Skeletal muscle satellite cell (primary cell): ENCODE data around the gene SH3PXD2A.
"Not testable (repeated sequence)": the region's sequence is repeated elsewhere in the genome, so short reads cannot be mapped to it uniquely, and the experiment has no call there.

Experiments
- H3K27me3 ChIP-seq: 2 replicates; pipeline ENCODE4 v1.7.0; 2013; ENCODE audit warnings: low read length; ENCODE audit not compliant: control insufficient read depth, insufficient read depth
- H3K36me3 ChIP-seq: 2 replicates; pipeline ENCODE4 v1.7.0; 2013; ENCODE audit warnings: mild to moderate bottlenecking, control low read depth, low read length; ENCODE audit not compliant: insufficient read depth
- H3K4me1 ChIP-seq: 2 replicates; pipeline ENCODE4 v1.7.0; 2013; ENCODE audit warnings: low read length; ENCODE audit not compliant: control insufficient read depth, insufficient read depth
- H3K4me2 ChIP-seq: 2 replicates; pipeline ENCODE4 v1.7.0; 2013; ENCODE audit warnings: mild to moderate bottlenecking, low read length
- H3K4me3 ChIP-seq: 2 replicates; pipeline ENCODE4 v1.7.0; 2013; ENCODE audit warnings: low read length
- H3K9ac ChIP-seq: 2 replicates; pipeline ENCODE4 v1.7.0; 2013; ENCODE audit warnings: mild to moderate bottlenecking, low read depth, low read length, moderate library complexity
- H3K9me3 ChIP-seq: replicated peaks from 2 replicates; pipeline ENCODE4 v1.7.0; 2013; ENCODE audit warnings: mild to moderate bottlenecking, control low read depth, low read length

Gene SH3PXD2A

DNA sequence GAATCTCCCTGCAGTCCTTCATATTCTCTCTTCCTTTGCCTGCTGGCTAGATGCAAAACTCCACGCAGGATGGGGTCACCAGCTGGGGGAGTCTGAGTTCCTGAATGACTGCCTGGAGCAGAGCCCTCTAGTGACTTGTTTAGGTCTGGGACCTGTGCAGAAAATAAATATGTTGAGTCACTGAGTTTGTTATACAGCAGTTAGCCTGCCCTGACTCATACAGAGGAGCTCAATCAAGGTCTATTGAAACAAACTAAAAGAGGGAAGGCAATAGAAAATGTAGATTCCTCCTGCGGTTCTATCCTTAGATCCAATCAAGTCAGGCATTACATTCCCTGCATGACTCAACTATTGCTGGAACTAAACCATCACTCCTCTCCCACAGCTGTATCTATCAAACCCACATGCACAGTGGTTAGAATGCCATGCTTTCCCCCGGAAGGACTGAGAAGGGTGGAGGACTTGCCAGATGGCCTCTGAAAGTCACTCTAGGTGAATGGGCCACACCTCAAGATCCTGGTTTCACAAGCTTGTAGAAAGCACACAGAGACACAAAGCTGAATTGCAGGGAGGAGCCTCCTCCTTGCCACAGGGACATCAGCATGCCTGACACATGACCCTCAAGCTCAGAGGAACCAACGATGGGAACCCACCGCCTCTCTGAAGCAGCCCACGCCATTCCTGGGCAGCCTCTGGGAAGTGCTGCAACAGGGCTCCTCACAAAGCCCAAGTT, 73.9 kb downstream of the SH3PXD2A start:
- Histone ChIP-seq H3K36me3 (no peaks in the 10 kb centered on the region), H3K9me3 (no peaks in the 10 kb centered on the region), H3K4me3 (no peak overlapping the region), H3K9ac (no peak overlapping the region), H3K4me2 (no peak overlapping the region), H3K4me1 (peaks cover 18% of the 10 kb centered on the region), H3K27me3 (no peaks in the 10 kb centered on the region)

DNA sequence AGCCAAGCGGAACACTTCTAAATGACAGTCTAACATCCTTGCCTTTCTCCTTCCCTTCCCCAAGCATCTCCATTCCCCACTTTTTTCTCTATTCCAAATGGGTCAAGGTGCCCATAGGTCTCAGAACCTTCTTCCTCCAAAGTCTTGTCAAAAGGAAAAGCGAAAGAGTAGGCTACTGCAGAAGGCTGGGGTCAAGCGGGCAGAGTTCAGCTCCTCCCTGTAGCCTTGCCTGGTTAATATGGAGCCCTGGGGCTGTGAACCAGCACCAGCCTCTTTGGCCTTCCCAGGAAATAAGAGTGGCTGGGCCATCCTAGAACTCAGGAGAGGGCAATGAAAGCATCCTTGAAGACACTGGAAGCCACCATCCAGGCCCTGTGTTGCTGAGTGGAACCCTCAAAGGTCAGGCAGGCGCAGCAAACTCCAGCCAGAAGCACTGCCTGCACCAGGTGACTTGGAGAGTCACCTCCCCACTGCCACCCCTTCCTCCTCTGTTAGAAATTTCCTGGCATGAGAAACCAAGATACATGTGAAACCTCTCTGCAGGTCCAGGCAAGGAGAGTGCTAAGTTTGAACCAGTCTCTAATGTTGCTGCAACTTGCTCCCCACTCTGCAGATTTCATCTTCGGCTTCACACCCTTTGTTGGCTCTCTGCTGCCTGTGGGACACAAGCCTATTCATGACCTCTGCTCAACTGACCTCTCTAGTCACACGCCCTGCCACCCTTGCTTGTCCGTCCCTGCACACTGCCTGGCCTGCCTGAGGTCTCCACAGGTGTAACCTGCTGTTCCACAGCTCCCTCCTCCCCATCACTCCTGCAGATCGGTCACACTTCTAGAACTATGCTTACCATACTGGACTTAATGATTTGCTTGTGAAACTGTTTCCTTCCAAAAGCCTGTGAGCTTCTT, 74.9 kb downstream of the SH3PXD2A start:
- H3K4me2 ChIP-seq = no peak overlapping the region
- no peak overlapping the region for H3K9ac ChIP-seq
- H3K4me1 ChIP-seq = peaks cover 18% of the 10 kb centered on the region
- no peaks in the 10 kb centered on the region for H3K36me3 ChIP-seq
- H3K9me3 ChIP-seq = no peaks in the 10 kb centered on the region
- H3K4me3 ChIP-seq = no peak overlapping the region
- no peaks in the 10 kb centered on the region for H3K27me3 ChIP-seq

GRCh38 chr10:103778358-103779139, 76.8 kb downstream of the SH3PXD2A start:
- peaks cover 18% of the 10 kb centered on the region for H3K4me1 ChIP-seq
- H3K4me3 ChIP-seq = no peak overlapping the region
- H3K9ac ChIP-seq = no peak overlapping the region
- H3K36me3 ChIP-seq = no peaks in the 10 kb centered on the region
- H3K4me2 ChIP-seq = no peak overlapping the region
- no peaks in the 10 kb centered on the region for H3K9me3 ChIP-seq
- H3K27me3 ChIP-seq = no peaks in the 10 kb centered on the region

- peaks cover 30% of the 10 kb centered on the region for H3K4me1 ChIP-seq
- H3K27me3 ChIP-seq = no peaks in the 10 kb centered on the region
- H3K36me3 ChIP-seq = no peaks in the 10 kb centered on the region
- no peak overlapping the region for H3K9ac ChIP-seq
- H3K9me3 ChIP-seq = no peaks in the 10 kb centered on the region
- H3K4me2 ChIP-seq = no peak overlapping the region
- no peak overlapping the region for H3K4me3 ChIP-seq
Observed at GRCh38 chr10:103776878-103777591, 78.3 kb downstream of the SH3PXD2A start.

- Histone ChIP-seq H3K27me3 (no peaks in the 10 kb centered on the region), H3K4me1 (peaks cover 31% of the 10 kb centered on the region), H3K9me3 (no peaks in the 10 kb centered on the region), H3K4me3 (no peak overlapping the region), H3K4me2 (no peak overlapping the region), H3K9ac (no peak overlapping the region), H3K36me3 (no peaks in the 10 kb centered on the region)
Observed at GRCh38 chr10:103775776-103776175, 79.6 kb downstream of the SH3PXD2A start.

DNA sequence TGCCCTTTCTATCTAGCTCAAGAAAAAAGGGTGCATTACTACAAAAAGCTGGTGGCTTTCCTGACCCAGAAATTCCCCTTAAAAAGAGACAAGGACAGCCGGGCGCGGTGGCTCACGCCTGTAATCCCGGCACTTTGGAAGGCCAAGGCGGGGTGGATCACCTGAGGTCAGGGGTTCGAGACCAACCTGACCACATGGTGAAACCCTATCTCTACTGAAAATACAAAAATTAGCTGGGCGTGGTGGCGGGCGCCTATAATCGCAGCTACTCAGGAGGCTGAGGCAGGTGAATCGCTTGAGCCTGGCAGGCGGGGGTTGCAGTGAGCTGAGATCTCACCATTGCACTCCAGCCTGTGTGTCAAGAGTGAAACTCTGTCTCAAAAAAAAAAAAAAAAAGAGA, 82.5 kb downstream of the SH3PXD2A start:
- Histone ChIP-seq H3K9ac (peak overlapping the region; percentile 66), H3K4me3 (peak overlapping the region; percentile 66), H3K4me1 (peaks cover 25% of the 10 kb centered on the region), H3K4me2 (peak overlapping the region; percentile 90)
- H3K9me3 ChIP-seq, H3K36me3 ChIP-seq, H3K27me3 ChIP-seq: not testable (repeated sequence)

- peak overlapping the region; percentile 66 for H3K4me3 ChIP-seq
- peak overlapping the region; percentile 90 for H3K4me2 ChIP-seq
- H3K36me3 ChIP-seq = no peaks in the 10 kb centered on the region
- peaks cover 22% of the 10 kb centered on the region for H3K4me1 ChIP-seq
- H3K9me3 ChIP-seq = no peaks in the 10 kb centered on the region
- H3K9ac ChIP-seq = peak overlapping the region; percentile 66
- no peaks in the 10 kb centered on the region for H3K27me3 ChIP-seq
Observed at GRCh38 chr10:103772096-103772845, 83.1 kb downstream of the SH3PXD2A start.

- H3K36me3 ChIP-seq = no peaks in the 10 kb centered on the region
- no peak overlapping the region for H3K9ac ChIP-seq
- no peaks in the 10 kb centered on the region for H3K27me3 ChIP-seq
- no peak overlapping the region for H3K4me2 ChIP-seq
- no peak overlapping the region for H3K4me3 ChIP-seq
- H3K4me1 ChIP-seq = peaks cover 28% of the 10 kb centered on the region
- H3K9me3 ChIP-seq = no peaks in the 10 kb centered on the region
Observed at GRCh38 chr10:103770139-103770538, 85.2 kb downstream of the SH3PXD2A start.

DNA sequence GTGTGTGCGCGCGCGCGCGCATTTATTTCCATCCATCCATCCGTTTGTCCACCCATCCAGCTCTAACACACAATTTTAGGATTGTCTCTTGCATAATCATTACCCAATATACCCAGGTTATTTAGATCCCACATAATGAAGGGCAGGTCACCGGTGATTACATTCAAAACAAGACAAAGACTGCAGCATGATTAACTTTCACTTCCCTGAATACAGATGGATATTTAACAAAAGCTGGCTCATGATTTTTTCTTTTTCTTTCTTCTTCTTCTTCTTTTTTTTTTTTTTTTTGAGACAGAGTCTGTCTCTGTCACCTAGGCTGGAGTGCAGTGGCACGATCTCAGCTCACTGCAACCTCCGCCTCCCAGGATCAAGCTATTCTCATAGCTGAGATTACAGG, 86.2 kb downstream of the SH3PXD2A start:
- Histone ChIP-seq H3K4me2 (no peak overlapping the region), H3K9me3 (no peaks in the 10 kb centered on the region), H3K36me3 (no peaks in the 10 kb centered on the region), H3K4me3 (no peak overlapping the region), H3K4me1 (peaks cover 34% of the 10 kb centered on the region), H3K27me3 (no peaks in the 10 kb centered on the region), H3K9ac (no peak overlapping the region)

DNA sequence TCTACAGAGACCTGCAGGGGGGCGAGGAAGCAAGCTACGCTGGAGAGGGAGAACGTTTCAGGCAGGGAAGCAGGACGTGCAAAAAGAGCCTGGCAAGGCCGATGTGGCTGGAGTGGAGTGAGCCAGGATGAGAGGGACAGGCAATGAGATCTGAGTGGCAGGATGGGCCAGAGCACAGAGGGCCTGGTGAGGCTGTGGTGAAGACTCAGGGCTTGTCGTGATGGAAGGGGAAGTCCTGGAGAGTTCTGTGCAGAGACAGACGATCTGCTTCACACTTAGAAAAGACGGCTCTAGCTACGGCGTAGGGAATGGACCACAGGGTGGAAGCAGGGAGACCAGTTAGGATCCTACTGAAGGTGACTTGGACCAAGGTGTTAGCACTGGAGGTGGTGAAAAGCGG, 87.0 kb downstream of the SH3PXD2A start:
- Histone ChIP-seq H3K4me3 (no peak overlapping the region), H3K36me3 (no peaks in the 10 kb centered on the region), H3K27me3 (no peaks in the 10 kb centered on the region), H3K9me3 (no peaks in the 10 kb centered on the region), H3K4me2 (no peak overlapping the region), H3K9ac (no peak overlapping the region), H3K4me1 (peaks cover 41% of the 10 kb centered on the region)
